Fibroblast of skin of left biceps (primary cell): ENCODE data around the gene EGLN1.
"Not testable (repeated sequence)": the region's sequence is repeated elsewhere in the genome, so short reads cannot be mapped to it uniquely, and the experiment has no call there.

Experiments
- DNase-seq, 2 experiments: peaks; one replicate each; pipeline ENCODE4 v3.0.0-alpha.2; 2013; ENCODE audit warnings: low read depth in 2 of 2

Gene EGLN1

GRCh38 chr1:231421971-231422797 lies at the start of gene EGLN1:
EGLN1 (minus strand) TSS chr1:231422287; CDS start chr1:231421888, 399 bp downstream.
- DNase-seq = peak; percentile 62 to 64

GRCh38 chr1:231471500-231471899 lies 49.4 kb upstream of the EGLN1 start:
- DNase-seq = not testable (repeated sequence)

- not testable (repeated sequence) for DNase-seq
These were observed 48.9 kb upstream of the EGLN1 start for GRCh38 chr1:231471027-231471426.

- no peak for DNase-seq
These were observed 45.9 kb upstream of the EGLN1 start for GRCh38 chr1:231467986-231468385.

GRCh38 chr1:231465051-231465450 lies 43.0 kb upstream of the EGLN1 start:
- no peak for DNase-seq

GRCh38 chr1:231463541-231463940 lies 41.5 kb upstream of the EGLN1 start:
- DNase-seq = no peak

GRCh38 chr1:231460614-231461013 lies 38.5 kb upstream of the EGLN1 start:
- no peak for DNase-seq

- DNase-seq = not testable (repeated sequence)
These were observed 37.4 kb upstream of the EGLN1 start for GRCh38 chr1:231459438-231459837.

GRCh38 chr1:231457956-231458355 lies 35.9 kb upstream of the EGLN1 start:
- not testable (repeated sequence) for DNase-seq

- not testable (repeated sequence) for DNase-seq
These were observed 32.0 kb upstream of the EGLN1 start for GRCh38 chr1:231454133-231454532.

- DNase-seq = no peak
These were observed 24.1 kb upstream of the EGLN1 start for GRCh38 chr1:231446138-231446537.

GRCh38 chr1:231444059-231444458 lies 22.0 kb upstream of the EGLN1 start:
- DNase-seq = no peak

GRCh38 chr1:231443363-231443762 lies 21.3 kb upstream of the EGLN1 start:
- no peak for DNase-seq

- DNase-seq = no peak
These were observed 20.6 kb upstream of the EGLN1 start for GRCh38 chr1:231442735-231443134.

GRCh38 chr1:231432996-231433395 lies 10.9 kb upstream of the EGLN1 start:
- no peak for DNase-seq

- DNase-seq = no peak
These were observed 9.8 kb upstream of the EGLN1 start for GRCh38 chr1:231431665-231432415.

- not testable (repeated sequence) for DNase-seq
These were observed 8.7 kb upstream of the EGLN1 start for GRCh38 chr1:231430678-231431352.

GRCh38 chr1:231428377-231428776 lies 6.3 kb upstream of the EGLN1 start:
- DNase-seq = no peak

- DNase-seq = no peak
These were observed 3.1 kb upstream of the EGLN1 start for GRCh38 chr1:231424950-231425805.

- DNase-seq = no peak
These were observed 1.6 kb upstream of the EGLN1 start for GRCh38 chr1:231423648-231424047.

GRCh38 chr1:231422798-231423309 lies 767 bp upstream of the EGLN1 start:
- DNase-seq = no peak
